Natural killer cell (primary cell): ENCODE measurements around the gene GLRX. TPM values are rescaled to one million over a fixed set of nuclear protein-coding genes. Genes with fewer than 3 reads are reported as not detected.
A peak's percentile ranks its signal among the peaks of the same experiment; 100 is the strongest.
"Not testable (repeated sequence)": the region's sequence is repeated elsewhere in the genome, so short reads cannot be mapped to it uniquely, and the experiment has no call there.

ENCODE experiments used
- ATAC-seq, 3 donors: fragments of 150-1000 bp in 2 of 3; fragments of 200-7000 bp in 1 of 3; cut with Tn5 transposase; 1 replicate in 1 of 3; 2 replicates in 2 of 3; pipeline ENCODE4 v1.10.0; 2021; ENCODE audit warnings: mild to moderate bottlenecking in 2 of 3, moderate library complexity in 2 of 3
- DNase-seq, 2 donors: peaks; one replicate each; pipeline versions ENCODE4 v3.0.0 to v3.0.0-alpha.2; 2013 to 2021; ENCODE audit warnings: mixed read lengths in 1 of 2
- H3K27ac ChIP-seq: one replicate; pipeline ENCODE4 v1.5.1; 2013; ENCODE audit warnings: mild to moderate bottlenecking, low read length
- H3K27me3 ChIP-seq: one replicate; pipeline ENCODE4 v1.6.1; 2013; ENCODE audit warnings: low read length; ENCODE audit not compliant: control insufficient read depth, insufficient read depth
- H3K36me3 ChIP-seq: one replicate; pipeline ENCODE4 v1.6.1; 2013; ENCODE audit warnings: low read length; ENCODE audit not compliant: control insufficient read depth, insufficient read depth
- H3K4me1 ChIP-seq: one replicate; pipeline ENCODE4 v1.6.1; 2013; ENCODE audit warnings: low read length; ENCODE audit not compliant: control insufficient read depth, insufficient read depth
- H3K4me3 ChIP-seq: one replicate; pipeline ENCODE4 v1.5.1; 2013; ENCODE audit warnings: low read length
- H3K9me3 ChIP-seq: one replicate; pipeline ENCODE4 v1.6.1; 2013; ENCODE audit warnings: low read length; ENCODE audit not compliant: control insufficient read depth, insufficient read depth
- H3K27ac Mint-ChIP-seq, 2 donors: one replicate each; pipeline ENCODE4 v1.8.0; 2022; ENCODE audit warnings: mild to moderate bottlenecking in 2 of 2, mixed read lengths in 2 of 2, moderate library complexity in 1 of 2
- H3K27me3 Mint-ChIP-seq, 2 donors: one replicate each; pipeline ENCODE4 v1.8.0; 2022; ENCODE audit warnings: low read depth in 2 of 2, mixed read lengths in 2 of 2
- H3K36me3 Mint-ChIP-seq: one replicate; pipeline ENCODE4 v1.8.0; 2022; ENCODE audit warnings: mixed read lengths
- H3K4me1 Mint-ChIP-seq, 2 donors: one replicate each; pipeline ENCODE4 v1.8.0; 2022; ENCODE audit warnings: mixed read lengths in 2 of 2
- H3K4me3 Mint-ChIP-seq: one replicate; pipeline ENCODE4 v1.8.0; 2022; ENCODE audit warnings: mild to moderate bottlenecking, moderate library complexity, mixed read lengths
- H3K9me3 Mint-ChIP-seq, 2 donors: one replicate each; pipeline ENCODE4 v1.8.0; 2022; ENCODE audit warnings: mixed read lengths in 2 of 2
- CTCF ChIP-seq: fragments of 200-600 bp; IDR thresholded peaks from one replicate; pipeline ENCODE4 v1.8.0; 2022; ENCODE audit warnings: antibody characterized with exemption
- WGBS: methylation state at CpG from one replicate; pipeline ENCODE4 v1.1.7; 2013; ENCODE audit warnings: missing lambda C conversion rate; ENCODE audit not compliant: insufficient coverage; 5-methylcytosine and 5-hydroxymethylcytosine counted together
- intact Hi-C: fragments of 100-400 bp; cut with micrococcal nuclease; formaldehyde crosslinking; loops from one replicate; pipeline ENCODE4 v1.14.2; 2022
- total RNA-seq, 4 donors: library from RNA; stranded (reverse); fragments of 120-200 nt in 1 of 4; gene quantifications; one replicate each; pipeline versions ENCODE4 v1.2.3 to v1.2.4, GENCODE V29; 2013 to 2022

The GLRX gene
- total RNA-seq, 3 donors from 2014 or later (not counting 1 experiment from before 2014, with no cell fraction given) = 59.2 to 102 (median 62.5) TPM

DNA sequence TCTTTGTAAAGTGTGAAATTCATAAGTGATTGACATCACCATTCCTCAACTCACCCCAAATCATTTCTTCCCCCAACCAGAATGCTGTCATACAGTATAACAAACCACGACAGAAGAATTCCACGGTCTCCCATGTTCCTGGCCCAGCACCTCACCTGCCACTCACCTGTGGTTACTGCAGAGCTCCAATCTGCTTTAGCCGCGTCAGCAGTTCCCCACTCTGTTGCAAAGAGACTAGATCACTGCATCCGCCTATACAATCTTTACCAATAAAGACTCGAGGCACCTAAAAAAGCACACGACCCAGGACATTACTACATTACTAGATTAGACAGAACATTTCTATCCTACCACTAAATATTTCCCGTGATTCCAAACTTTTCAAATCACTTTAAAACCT is 6.2 kb downstream of the GLRX start:
- peaks cover 66% of the 10 kb centered on the region for H3K4me1 ChIP-seq
- H3K9me3 ChIP-seq = no peaks in the 10 kb centered on the region
- no peaks in the 10 kb centered on the region for H3K27me3 ChIP-seq
- Mint-ChIP-seq H3K4me3 (peak overlapping the region; percentile 84), H3K9me3 (no peaks in the 10 kb centered on the region), H3K27me3 (no peaks in the 10 kb centered on the region), H3K27ac (peak overlapping the region; percentile 81 to 92), H3K36me3 (peaks cover 26% of the 10 kb centered on the region), H3K4me1 (peaks cover 83 to 85% of the 10 kb centered on the region in 2 donors)
- WGBS = 86% methylated on average over 7 of the region's 8 CpGs
- H3K4me3 ChIP-seq = no peak overlapping the region
- intact Hi-C loops = no loop called here
- peak overlapping the region; percentile 86 for H3K27ac ChIP-seq
- no peak for TF ChIP-seq CTCF
- no peak for DNase-seq
- H3K36me3 ChIP-seq = peaks cover 50% of the 10 kb centered on the region
- ATAC-seq = no peak

GRCh38 chr5:95815155-95815729 is 7.3 kb downstream of the GLRX start:
- 51% methylated on average over 4 of the region's 4 CpGs for WGBS
- intact Hi-C loops = no loop called here

GRCh38 chr5:95813035-95813434 is 9.5 kb downstream of the GLRX start:
- H3K36me3 ChIP-seq = peaks cover 50% of the 10 kb centered on the region
- H3K4me3 ChIP-seq, H3K9me3 Mint-ChIP-seq, DNase-seq, intact Hi-C loops, H3K4me3 Mint-ChIP-seq, H3K27ac ChIP-seq, H3K9me3 ChIP-seq, H3K27me3 Mint-ChIP-seq, ATAC-seq, H3K27me3 ChIP-seq: not testable (repeated sequence)
- H3K27ac Mint-ChIP-seq = peak overlapping the region; percentile 81 to 94
- H3K36me3 Mint-ChIP-seq = peaks cover 26% of the 10 kb centered on the region
- WGBS = 90% methylated on average over 8 of the region's 8 CpGs
- H3K4me1 ChIP-seq = peaks cover 63% of the 10 kb centered on the region
- H3K4me1 Mint-ChIP-seq = peaks cover 92 to 94% of the 10 kb centered on the region in 2 donors

More at GRCh38 chr5:95815155-95815729, 7.3 kb downstream of the GLRX start:
- TF ChIP-seq CTCF = no peak
- Mint-ChIP-seq H3K9me3 (no peaks in the 10 kb centered on the region), H3K4me1 (peaks cover 87 to 88% of the 10 kb centered on the region in 2 donors), H3K27me3 (no peaks in the 10 kb centered on the region), H3K27ac (peak overlapping the region; percentile 81 to 92), H3K36me3 (peaks cover 26% of the 10 kb centered on the region), H3K4me3 (no peak overlapping the region)
- Histone ChIP-seq H3K27me3 (no peaks in the 10 kb centered on the region), H3K4me1 (peaks cover 61% of the 10 kb centered on the region), H3K9me3 (no peaks in the 10 kb centered on the region), H3K36me3 (peaks cover 50% of the 10 kb centered on the region), H3K27ac (peak overlapping the region; percentile 86), H3K4me3 (no peak overlapping the region)
- DNase-seq (no peak), ATAC-seq (no peak)

DNA sequence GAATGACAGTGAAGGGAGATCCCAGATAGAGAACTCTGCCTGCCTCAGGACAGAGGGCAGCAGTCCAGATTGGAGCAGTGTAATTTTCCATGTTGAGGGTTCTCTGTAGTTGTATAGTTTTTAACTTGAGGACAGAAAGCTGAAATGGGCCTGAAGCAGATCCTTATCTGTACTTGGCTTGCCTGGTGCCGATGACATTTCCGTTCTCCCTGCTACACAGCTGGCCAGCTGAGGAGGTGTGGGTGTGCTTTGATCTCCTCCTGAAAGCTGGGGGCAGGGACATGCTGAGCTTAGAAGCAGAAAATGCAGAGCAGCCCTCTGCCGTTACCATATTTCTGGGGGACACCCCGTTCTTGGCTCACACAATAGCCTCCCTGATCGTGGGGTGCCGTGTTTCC is 10.5 kb downstream of the GLRX start:
- no peaks in the 10 kb centered on the region for H3K27me3 Mint-ChIP-seq
- Histone ChIP-seq H3K36me3 (peaks cover 47% of the 10 kb centered on the region), H3K9me3 (no peaks in the 10 kb centered on the region), H3K4me3 (no peak overlapping the region), H3K27ac (no peak overlapping the region), H3K27me3 (no peaks in the 10 kb centered on the region), H3K4me1 (peaks cover 61% of the 10 kb centered on the region)
- no peaks in the 10 kb centered on the region for H3K9me3 Mint-ChIP-seq
- no peak for ATAC-seq
- intact Hi-C loops = no loop called here
- 57% methylated on average over 6 of the region's 6 CpGs for WGBS
- peak in 1 of 2 donors; percentile 61 for DNase-seq
- H3K36me3 Mint-ChIP-seq = peaks cover 26% of the 10 kb centered on the region
- H3K4me1 Mint-ChIP-seq = peaks cover 85 to 87% of the 10 kb centered on the region in 2 donors
- H3K4me3 Mint-ChIP-seq = no peak overlapping the region
- H3K27ac Mint-ChIP-seq = peak overlapping the region; percentile 81 to 94
- TF ChIP-seq CTCF = no peak

GRCh38 chr5:95811461-95812073 is 11.0 kb downstream of the GLRX start:
- intact Hi-C loops, ATAC-seq, H3K9me3 ChIP-seq, H3K27ac ChIP-seq, DNase-seq, H3K27me3 Mint-ChIP-seq, H3K4me3 Mint-ChIP-seq, H3K9me3 Mint-ChIP-seq, H3K27me3 ChIP-seq, H3K4me3 ChIP-seq: not testable (repeated sequence)
- peaks cover 42% of the 10 kb centered on the region for H3K36me3 ChIP-seq
- Mint-ChIP-seq H3K36me3 (peaks cover 25% of the 10 kb centered on the region), H3K4me1 (peaks cover 80 to 83% of the 10 kb centered on the region in 2 donors), H3K27ac (peak overlapping the region; percentile 81 to 94)
- H3K4me1 ChIP-seq = peaks cover 56% of the 10 kb centered on the region
- WGBS = 89% methylated on average over 12 of the region's 13 CpGs

DNA sequence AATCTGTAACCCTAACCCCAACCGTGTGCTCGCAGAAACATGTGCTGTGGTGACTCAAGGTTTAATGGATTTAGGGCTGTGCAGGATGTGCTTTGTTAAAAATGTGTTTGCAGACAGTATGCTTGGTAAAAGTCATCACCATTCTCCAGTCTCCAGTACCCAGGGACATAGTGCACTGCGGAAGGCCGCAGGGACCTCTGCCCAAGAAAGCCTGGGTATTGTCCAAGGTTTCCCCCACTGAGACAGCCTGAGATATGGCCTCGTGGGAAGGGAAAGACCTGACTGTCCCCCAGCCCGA is 11.5 kb downstream of the GLRX start:
- H3K27me3 ChIP-seq, ATAC-seq, intact Hi-C loops, H3K27ac ChIP-seq, H3K9me3 Mint-ChIP-seq, DNase-seq, H3K9me3 ChIP-seq, H3K27me3 Mint-ChIP-seq, H3K4me3 Mint-ChIP-seq, H3K4me3 ChIP-seq: not testable (repeated sequence)
- Histone ChIP-seq H3K36me3 (peaks cover 38% of the 10 kb centered on the region), H3K4me1 (peaks cover 52% of the 10 kb centered on the region)
- H3K27ac Mint-ChIP-seq = peak overlapping the region; percentile 81 to 94
- peaks cover 20% of the 10 kb centered on the region for H3K36me3 Mint-ChIP-seq
- peaks cover 75 to 78% of the 10 kb centered on the region in 2 donors for H3K4me1 Mint-ChIP-seq
- WGBS = 76% methylated on average over 6 of the region's 6 CpGs
